ENCODE data around the gene KLF6. TPM values are rescaled to one million over a fixed set of nuclear protein-coding genes. Genes with fewer than 3 reads are reported as not detected.

KLF6 gene
- polyA plus RNA-seq, 10 donors, result 77.7 to 130 (median 99.0) TPM

DNA sequence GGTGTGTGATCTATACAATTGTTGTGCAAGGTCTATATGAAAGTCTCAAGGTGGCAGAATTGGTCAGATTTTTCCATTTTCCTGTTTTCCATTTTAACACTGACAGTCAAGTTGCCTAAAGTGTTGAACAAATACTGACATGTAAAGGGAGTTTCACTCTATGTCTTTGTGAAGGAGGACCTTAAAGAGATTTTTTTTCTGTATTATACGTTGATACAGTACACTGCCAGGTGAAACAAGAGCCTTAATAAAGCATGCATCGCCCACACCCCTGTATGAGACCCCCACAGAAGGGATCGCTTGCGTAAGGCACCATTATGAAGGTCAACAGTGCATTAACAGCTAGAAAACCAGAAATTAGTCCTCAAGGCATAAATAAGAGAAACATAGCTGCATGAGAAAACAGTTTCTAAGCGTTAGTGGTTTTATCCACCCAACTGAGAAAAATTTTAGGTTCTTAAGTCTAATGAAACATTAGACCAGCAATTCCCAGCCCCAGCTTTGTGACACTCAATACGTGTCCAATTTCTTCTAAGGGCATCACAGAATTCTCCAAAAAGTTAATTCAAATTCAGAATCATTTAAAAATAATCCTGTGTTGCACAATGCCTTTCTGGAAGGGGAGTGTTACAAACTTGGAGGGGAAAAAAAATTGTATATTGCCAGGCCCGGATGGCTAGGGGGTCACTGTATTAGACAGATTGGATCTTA, 6.9 kb downstream of the KLF6 start:
- peak in 1 of 3 donors; percentile 41 for DNase-seq

- peak in 2 of 3 donors; percentile 64 to 77 for DNase-seq
These were observed 8.0 kb downstream of the KLF6 start for GRCh38 chr10:3776796-3777571.

DNA sequence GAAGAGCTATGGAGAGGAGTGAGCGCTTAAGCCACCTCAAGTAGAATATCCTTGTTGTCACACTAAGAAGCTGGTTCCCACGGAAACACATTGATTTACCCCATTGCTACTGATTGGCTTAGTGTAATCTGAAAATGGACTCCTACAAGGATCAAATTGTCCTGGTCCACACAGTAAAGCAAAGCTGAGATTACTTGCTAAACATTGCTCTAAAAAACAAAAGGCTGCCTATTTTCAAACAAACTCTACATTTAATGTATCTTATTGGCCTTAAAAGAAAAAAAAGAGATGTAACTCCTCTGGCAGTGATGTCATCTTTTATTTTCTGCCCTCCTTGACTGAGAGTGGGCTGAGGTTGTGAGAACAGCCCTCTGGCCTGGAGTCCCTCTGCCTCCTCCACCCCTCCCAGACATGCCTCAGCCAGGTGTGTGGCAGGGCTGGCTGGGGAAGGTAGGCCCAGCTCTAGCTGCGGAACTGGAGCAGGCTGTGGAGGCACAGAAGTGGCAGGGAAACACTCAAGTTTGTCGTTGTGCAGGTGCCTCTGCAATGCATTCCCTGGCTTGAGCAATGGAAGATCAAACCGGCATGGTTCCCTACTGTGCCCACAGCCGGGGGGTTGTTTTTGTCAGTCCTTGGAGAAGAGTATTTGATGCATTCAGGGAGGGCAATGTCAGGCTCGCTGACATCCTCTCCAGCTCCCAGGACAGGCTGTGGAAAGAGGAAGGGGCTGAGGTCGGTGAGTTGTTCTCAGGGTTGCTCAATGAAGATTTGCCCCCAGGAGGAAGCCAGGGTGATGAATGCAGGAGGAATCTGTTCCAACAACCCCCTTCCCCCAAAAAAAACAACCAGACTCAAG, 9.1 kb downstream of the KLF6 start:
- peak in 2 of 3 donors; percentile 33 to 50 for DNase-seq

GRCh38 chr10:3774814-3775695, 10.0 kb downstream of the KLF6 start:
- peak in 2 of 3 donors; percentile 55 to 67 for DNase-seq

GRCh38 chr10:3774018-3774813, 10.8 kb downstream of the KLF6 start:
- peak in 1 of 3 donors; percentile 37 for DNase-seq

- no peak for DNase-seq
These were observed 11.5 kb downstream of the KLF6 start for GRCh38 chr10:3773460-3774017.

GRCh38 chr10:3772361-3773171, 12.4 kb downstream of the KLF6 start:
- DNase-seq, result no peak

- DNase-seq, result no peak
These were observed 14.3 kb downstream of the KLF6 start for GRCh38 chr10:3770611-3771110.

GRCh38 chr10:3769556-3769955, 15.5 kb downstream of the KLF6 start:
- DNase-seq, result no peak

GRCh38 chr10:3766046-3766756, 18.8 kb downstream of the KLF6 start:
- DNase-seq, result no peak

DNA sequence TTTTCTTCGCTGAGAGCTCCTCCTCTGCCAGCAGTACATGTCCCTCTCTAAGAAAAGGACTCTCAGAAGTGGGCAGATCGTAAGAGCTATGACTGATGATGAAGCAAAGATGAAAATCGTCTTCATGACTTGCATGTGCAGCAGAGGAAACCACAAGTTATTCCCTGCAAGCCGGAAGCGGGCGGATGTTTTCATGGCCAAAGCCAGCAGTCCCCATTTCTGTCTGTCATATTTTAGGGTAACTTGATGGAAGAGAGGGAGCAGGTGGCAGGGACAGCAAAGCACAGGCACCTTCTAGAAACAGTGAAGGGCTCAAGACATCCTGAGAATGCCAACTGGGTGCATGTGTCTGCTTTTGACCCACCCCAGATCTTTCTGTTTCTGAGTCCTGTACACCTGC, 19.9 kb downstream of the KLF6 start:
- no peak for DNase-seq

GRCh38 chr10:3764626-3765112, 20.3 kb downstream of the KLF6 start:
- no peak for DNase-seq

DNA sequence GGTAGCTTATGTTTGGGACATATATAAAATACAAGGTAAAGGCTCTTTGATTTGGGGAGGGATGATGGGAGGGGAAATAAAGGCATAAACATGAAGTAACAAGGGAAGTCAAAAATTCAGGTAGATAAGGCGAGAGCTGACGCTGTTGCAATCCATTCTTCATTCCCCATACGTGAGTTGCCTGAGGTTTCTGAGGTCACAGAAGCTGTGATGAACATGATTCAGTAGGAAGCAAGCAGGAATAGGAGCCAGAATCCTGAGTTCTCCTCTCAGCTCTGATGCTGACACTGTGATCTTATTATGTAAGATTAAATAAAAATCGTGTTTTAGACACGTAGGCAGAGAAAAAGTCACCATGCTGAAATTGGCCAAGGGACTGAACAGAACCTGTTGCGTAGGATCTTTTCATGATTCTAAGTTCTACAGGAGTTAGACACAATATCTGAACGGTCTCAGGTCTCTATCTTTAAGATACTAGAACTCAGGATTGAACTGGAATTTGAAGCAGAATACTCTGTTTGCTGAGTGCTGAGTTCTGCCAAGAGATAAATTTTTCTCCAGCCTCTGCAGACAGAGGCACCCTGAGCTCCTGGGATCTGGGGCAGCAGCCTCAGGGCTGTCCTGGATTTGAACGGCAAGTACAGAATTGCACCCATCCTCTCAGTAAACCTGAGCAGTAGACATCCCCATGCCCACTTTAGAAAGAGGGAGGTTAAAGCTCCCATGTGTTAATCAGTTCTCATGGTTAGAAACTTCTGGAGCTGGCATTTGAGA, 21.0 kb downstream of the KLF6 start:
- DNase-seq, result no peak

DNA sequence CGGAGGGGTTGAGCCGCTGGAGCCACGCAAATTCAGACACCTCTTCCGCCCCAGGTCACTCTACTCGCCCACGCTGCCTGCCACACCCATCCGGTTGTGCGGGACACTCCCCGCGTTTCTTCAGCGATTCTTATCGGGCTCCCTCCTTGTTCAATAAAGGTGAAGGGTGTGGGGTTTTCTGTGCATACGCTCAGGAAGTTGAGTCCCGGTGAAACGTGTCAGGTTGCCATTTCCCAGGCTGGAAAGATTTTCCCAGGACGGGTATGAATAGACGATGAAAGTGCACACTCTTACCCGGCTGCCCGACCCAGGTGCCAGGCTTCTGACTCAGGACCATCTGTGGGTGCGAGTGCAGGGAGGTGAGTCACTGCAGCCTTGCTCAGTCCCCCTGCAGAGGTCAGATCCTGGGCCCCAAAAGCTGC, 22.0 kb downstream of the KLF6 start:
- no peak for DNase-seq

DNA sequence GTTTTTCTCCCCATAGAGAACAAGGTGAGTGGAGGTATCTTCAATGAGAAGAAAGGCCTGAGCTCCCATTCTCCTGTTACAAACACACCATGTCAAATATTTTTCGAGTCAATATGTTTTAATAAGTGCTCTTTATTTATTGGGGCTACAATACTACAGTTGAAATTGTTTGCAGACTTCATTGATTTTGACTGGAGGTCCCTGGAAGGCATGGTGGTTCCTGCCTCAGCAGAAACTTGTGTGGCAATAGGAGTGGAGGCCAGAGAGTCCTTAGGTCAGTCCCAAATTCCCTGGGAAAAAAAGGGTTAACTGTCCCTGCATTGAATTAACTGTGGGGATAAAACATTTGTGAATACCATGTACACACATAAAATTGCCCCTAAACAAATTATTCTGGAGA, 22.7 kb downstream of the KLF6 start:
- no peak for DNase-seq

DNA sequence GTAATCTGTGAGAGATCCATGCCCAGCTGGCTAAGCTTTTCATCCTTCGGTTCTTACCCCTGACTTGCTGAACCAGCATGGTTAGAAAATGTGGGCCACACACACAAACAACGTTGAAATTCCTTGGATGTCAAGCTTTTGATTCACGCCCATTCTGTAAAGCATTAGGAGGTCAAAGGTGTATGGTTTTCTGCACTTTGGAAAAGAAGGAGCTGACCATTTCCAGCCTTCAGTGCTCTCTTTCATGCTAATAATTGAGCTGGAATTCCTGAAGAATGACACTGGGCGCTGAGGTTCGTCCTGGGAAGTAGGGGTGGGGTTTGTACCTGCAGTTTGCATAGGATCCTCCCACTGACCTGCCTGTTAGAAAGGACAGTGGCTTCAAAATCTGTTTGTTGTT, 23.1 kb downstream of the KLF6 start:
- no peak for DNase-seq

GRCh38 chr10:3761021-3761686, 23.9 kb downstream of the KLF6 start:
- no peak for DNase-seq
